Ovary (tissue), 3 donors: Measurements from ENCODE around the gene ALKAL2.

Experiments
- CTCF ChIP-seq, 3 donors: fragments of 450-650 bp in 2 of 3; fragments of 200-600 bp in 1 of 3; IDR thresholded peaks; one replicate each; pipeline versions ENCODE4 v1.5.1 to v1.8.0; 2016 to 2022; ENCODE audit warnings: antibody characterized with exemption in 3 of 3, mild to moderate bottlenecking in 1 of 3
- EP300 ChIP-seq: sonication (generic); formaldehyde crosslinking; IDR thresholded peaks from one replicate; pipeline ENCODE4 v1.6.1; 2017; ENCODE audit warnings: antibody characterized with exemption
- POLR2A ChIP-seq: fragments of 450-650 bp; IDR thresholded peaks from one replicate; pipeline ENCODE4 v1.6.1; 2017; ENCODE audit warnings: antibody characterized with exemption, mild to moderate bottlenecking, moderate library complexity
- donor health status: DM: no; HTN: no; CAD: no.

- TF ChIP-seq CTCF (IDR thresholded peaks at IDR 0.05) (no peak), POLR2A (no peak), EP300 (no peak)
Measured at GRCh38 chr2:332592-332991, 44.7 kb upstream of the ALKAL2 start.
